Glomerular endothelial cell (primary cell): Measurements from ENCODE around the gene RASD2. TPM values are rescaled to one million over a fixed set of nuclear protein-coding genes. Genes with fewer than 3 reads are reported as not detected.

ENCODE experiments used
- DNase-seq: peaks from one replicate; pipeline ENCODE4 v3.0.0-alpha.2; 2011; ENCODE audit warnings: low read depth, low spot score; ENCODE audit errors: extremely low read depth
- total RNA-seq: library from RNA; depleted of rRNA; stranded (reverse); fragments of >200 nt; gene quantifications from 2 replicates; pipeline ENCODE4 v1.2.3, GENCODE V29; 2015

Gene RASD2
- total RNA-seq, 1 donor from 2014 or later, result 0.29 TPM

DNA sequence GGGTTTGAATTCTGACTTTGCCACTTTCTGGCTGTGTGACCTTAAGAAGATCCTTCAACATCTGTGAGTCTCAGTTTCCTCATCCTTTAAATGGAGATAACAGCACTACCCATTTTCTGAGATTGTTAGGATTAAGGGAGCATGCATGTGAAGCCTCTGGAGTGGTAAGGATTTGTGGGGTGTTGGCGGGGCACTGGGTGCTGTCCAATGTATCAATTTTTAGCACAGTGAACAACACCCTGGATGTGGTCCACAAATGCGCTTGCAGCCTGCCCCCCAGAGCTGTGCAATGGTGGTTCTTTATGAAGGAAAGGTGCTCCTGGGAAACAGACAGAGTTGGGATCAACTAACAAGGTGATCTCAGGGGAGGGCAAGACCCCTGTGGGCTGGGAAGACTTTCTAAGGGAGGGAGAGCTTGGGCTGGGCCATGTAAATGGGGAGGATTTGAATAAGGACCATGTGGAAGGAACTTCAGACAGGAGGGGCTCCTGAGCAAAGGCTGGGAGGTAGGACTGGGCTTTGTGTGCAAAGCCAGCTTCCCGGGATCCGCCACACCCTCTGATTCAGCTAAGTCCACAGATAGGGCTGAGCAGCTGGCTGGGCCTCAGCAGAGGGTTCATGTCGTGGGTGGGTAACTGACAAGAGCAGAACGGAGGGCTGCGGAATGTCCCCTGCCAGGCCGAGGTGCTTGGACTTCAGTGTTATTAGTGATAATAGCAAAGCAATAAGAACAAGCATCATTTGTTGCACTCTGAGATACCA lies 22.7 kb upstream of the RASD2 start:
- no peak for DNase-seq

DNA sequence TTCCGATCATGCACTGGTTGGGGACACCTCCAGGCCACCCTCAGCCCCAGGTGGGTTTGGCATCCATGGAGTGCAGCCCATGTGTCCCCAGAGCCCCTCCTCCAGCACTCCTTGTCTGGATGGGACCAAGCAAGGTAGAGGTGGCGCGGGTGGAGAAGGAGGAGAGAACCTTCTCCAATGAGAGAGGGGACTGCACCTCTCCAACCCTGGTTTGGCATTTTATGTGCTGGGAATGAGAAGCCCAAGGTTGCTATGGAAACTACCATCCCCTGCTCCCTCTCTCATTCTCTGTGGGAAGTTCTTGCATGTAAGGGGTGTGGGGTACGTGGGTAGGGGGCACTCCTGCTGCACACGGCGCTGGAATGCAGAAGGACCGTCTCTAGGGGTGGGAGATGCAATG lies 21.8 kb upstream of the RASD2 start:
- DNase-seq, result no peak

DNA sequence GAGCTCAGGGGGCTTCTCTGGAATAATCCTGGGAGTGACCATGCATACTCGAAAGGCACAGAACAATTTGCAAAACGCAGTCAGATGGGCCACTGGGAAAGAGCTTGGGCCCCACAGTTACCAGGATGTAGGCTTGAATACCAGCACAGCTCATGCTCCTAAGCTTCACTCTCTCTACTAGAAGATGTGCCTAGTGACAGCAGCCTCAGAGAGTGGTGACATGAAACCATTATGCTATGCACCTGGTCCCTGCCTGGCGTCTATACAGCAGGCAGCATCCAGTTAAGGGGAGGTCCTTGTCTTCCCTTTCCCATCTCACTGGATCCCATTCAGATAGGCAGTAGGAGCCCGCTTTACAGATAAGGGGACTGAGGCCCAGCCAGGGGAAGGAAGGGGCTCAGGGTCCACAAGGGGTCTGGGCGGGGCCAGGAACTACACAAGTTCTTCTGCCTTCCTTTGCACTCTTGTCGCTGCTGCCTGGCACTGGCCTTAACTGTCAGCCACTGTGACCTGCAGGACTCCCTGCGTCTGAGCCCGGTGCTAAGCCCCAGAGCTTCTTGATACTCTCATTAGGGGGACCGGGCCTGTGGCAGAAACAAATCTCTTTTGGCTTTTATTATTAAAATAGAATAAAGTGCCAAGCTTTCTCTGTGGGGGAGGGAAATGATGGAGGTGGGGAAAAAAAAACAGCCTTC lies 21.2 kb upstream of the RASD2 start:
- DNase-seq, result no peak

DNA sequence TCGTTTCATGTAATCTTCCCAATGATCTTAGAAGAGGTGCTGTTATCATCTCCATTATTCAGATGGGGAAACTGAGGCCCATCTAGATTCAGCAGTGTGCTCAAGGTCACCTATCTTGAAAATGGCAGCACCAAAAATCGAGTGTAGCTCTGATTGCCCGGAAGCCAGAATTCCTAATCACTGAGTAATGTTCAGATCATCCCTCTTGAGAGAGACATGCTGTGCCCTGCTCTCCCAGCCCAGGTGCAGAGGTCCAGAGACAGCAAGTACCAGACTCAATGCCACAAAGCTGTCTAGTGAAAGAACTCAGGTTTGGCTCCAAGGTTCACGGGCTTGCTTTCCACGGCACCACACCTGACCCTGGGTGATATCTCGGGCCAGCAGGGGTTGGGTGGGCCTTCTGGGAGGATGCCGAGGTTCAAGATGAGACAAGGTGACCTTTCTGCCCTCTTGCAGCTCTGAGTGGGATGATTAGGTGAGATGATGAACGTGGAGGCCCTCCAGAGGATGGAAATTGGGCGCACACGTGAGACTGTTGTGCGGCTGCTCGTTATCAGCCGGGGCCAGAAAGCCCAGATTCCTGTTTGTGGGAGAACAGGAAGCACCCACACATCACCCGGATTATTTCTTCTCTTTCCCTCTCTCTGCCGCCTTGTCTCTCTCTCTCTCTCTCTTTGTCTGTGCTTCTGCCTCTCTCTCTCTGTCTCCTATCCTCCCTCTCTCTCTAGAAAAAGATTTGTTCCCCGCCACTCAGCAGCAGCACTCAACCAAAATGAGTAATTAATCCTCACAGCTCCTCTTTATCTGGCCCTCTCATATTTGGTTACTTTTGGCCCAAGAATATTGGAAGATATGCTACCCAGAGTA lies 19.0 kb upstream of the RASD2 start:
- no peak for DNase-seq

DNA sequence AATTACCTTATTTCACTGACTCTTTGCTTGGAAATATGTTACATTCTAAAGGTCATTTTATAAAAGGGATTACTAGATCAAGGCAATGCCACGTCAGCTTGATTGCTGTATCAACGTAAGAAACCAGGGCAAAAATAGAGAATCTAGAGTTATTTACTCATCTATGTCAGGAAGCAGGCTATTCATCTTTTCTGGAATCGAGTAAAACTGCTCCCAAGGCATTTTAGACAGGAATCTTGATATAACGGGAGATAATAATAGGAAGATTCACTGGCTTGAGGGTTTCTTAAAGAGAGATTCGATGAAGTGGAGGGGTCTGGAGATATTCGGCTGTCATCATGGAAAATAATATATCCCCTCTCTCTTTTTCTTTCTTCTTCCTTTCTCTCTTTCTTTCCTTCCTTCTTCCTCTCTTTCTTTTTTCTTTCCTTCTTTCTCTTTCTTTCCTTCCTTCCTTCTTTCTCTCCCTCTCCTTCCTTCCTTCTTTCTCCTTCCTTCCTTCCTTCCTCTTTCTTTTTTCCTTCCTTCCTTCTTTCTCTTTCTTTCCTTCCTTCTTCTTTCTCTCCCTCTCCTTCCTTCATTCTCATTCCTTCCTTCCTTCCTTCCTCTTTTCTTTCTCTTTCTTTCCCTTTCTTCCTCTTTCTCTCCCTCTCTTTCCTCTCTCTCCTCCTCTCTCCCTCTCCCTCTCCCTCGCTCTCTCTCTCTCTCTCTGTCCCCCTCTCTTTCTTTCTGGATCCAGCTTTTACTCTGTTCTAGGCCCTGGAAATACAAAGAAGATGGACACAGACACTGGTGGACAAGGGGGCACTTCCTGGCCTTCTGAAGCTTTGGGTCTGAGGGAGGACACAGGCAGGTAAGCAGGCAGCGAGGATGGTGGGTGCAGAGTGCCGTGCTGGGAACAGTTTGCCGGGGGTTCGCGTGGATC lies 18.1 kb upstream of the RASD2 start:
- DNase-seq, result no peak

DNA sequence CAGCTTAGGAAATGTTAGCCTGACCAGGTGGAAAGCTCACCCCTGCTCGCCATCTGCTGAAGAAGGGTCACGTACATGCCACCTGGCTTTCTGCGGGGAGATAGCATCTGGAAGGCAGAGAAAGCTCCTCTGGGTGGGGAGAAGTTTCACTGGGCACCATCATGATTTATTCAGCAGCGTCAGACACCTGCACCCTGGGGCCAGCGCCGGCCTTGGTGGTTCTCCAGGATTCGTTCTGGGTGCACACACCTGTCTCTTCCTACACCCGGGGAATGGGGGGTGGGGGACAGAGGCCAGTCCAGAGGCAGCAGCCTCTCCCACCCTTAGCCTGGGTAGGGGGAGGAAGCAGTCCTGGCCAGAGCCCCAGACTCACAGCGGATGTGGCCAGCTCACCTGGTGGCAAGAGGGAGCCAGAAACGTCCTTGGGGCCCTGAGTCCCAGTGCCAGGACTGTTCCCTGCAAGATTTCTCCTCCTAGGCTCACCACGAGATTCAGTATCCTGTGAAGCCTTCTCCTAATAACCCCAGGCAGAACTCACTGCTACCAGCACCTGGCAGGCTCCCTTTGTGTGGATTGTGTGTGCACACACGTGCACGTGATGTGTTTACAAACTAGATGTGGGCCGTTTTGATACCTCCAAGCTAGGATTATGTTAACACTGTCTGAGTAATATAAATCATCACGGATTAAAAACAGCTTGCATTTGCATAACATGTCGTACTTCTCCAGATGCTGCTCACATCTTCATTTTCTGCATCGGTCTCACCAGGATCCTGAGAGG lies 17.3 kb upstream of the RASD2 start:
- no peak for DNase-seq

DNA sequence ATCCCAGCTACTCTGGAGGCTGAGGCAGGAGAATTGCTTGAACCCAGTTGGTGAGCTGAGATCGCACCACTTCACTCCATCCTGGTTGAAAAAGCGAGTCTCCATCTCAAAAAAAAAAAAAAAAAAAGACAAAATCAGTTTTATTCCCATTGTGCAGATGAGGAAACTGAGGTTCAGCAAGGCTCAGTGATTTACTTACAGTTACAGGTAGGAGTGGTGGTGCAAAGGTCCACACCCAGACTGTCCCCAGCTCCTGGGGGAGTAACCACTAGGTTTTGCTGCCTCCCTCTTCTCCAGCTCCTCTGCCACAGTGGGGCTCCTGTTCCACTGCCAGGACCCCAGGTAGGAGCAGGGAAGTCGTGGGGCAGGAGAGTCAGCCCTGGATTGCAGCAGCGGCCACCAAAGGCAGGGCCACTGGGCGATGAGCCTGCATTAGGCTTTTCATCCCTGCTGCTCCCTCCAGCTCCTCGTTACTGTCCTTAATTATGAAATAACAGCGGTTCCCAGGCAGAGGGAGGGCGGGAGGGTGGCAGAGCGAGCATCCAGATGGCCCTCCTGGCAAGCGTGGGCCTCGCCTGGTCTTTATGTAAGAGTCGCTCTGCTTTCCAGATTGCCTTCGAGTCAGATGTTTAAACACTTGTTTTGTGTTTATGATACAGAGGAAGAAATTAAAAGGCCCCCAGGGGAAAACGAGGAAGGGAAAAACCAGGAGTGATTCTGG lies 15.5 kb upstream of the RASD2 start:
- DNase-seq, result no peak

DNA sequence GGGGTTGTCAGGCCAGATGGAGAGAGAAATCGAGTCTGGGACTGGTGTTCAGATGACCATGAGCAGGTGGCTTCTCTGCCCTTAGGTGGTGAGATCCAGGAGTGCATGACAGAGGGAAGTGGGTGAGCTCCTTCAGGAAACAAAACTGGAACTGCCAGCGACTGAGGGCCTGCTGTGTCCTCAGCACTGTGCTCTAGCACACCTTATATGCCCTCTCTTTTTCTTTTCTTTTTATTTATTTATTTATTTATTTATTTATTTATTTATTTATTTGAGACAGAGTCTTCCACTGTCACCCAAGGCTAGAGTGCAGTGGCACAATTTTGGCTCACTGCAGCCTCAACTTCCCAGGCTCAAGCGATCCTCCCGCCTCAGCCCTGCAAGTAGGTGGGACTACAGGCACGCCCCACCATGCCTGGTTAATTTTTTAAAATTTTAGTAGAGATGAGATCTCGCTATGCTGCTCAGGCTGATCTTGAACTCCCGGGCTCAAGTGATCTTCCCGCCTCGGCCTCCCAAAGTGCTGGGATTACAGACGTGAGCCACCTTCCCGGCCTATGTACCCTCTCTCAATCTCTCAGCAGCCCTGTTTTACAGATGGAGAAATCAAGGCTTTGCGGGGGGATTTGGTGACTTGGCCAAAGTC lies 14.8 kb upstream of the RASD2 start:
- no peak for DNase-seq

DNA sequence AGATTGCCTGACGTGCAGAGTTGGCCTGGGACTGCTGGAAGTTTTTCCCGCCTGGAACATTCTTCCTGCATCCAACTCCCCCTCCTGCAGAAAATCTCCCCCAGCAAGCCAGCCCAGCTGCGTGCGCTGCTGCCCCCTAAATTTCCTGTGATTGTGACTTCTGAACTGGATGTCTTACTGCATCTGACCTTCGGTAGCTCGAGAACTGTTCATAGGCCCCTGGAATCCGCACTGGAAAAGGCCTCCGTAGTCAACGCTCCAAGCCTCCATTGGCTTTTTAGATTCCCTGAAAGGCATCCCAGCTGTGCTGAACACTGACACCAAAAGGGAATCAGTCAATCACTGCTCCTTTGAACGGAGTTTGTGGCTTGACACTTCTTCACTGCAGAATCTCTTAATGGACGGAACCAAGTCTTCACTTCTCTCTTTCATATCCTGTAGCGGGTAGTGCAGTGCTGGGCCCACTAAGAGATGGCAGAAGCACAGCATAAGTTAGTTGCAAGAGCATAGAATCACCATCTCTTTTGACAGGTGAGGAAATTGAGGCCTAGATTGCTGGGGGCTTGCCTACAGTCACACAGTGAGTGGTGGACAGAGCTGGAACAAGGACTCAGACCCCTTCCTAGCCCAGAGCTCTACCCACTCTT lies 14.2 kb upstream of the RASD2 start:
- DNase-seq, result no peak

DNA sequence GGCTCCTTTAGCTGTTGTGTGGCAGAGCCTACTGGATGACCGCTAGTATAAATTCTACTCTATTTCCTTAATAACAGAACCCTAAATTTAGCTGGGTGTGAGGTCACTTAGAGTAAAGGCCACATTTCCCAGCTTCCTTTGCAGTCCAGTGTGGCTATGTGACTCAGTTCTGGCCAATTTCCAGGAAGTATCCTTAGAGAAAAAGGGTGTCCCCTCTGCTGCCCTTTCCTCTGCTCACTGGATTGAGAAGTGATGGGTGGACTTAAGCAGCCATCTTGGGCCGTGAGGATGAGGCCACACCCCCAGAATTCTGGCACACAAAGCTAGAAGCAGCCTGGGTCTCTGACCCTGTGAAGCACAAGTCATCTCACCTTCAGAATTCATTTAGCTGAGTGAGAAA lies 11.7 kb upstream of the RASD2 start:
- no peak for DNase-seq

DNA sequence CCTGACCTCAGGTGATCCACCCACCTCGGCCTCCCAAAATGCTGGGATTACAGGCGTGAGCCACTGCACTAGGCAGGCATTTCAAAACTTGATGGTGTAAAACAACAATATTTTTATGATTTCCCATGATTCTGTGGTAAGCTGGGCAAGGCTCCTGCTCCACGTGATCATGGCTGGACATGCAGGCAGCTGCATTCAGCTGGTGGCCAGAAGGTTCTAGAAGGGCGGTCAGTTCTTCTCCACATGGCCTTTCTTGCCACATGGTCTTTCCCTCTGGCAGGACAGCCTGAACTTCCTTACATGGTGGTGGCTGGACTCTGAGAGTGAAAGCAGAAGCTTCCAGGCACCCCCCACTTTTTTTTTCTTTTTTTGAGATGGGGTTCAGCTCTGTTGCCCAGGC lies 9.9 kb upstream of the RASD2 start:
- no peak for DNase-seq

DNA sequence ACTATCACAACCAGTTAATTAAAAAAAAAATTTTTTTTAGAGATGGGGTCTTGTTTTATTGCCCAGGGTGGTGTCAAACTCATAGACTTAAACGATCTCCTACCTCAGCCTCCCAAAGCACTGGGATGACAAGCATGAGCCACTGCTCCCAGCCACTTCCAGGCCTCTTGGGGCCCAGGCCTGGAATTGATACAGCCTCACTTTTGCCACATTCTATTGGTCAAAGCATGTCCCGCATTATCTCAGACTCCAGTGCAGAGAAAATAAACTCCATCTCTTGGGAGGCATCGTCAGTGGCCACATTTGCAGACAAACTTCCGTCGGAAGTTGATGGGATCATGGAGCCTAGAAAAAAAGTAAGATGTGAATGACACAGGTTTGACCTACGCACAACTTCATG lies 9.4 kb upstream of the RASD2 start:
- DNase-seq, result no peak

DNA sequence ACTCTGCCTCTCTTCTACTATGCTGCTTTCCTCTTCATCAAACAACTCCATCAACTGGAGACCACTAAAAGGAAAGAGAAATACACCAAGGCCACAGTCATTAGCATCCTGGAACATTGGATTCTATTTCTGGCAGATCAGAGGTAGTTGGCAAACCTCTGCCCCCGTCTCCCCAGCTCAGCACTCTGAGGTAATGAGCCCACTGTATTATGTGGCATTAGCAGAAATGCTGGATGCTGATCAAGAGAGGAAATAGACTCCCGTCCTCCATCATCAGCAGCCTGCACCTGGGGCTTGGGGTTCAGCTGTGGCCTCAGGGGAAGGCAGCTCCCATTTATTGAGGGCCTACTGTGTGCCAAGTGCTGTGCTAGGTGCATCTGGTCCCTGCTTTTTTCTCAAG lies 9.0 kb upstream of the RASD2 start:
- no peak for DNase-seq

DNA sequence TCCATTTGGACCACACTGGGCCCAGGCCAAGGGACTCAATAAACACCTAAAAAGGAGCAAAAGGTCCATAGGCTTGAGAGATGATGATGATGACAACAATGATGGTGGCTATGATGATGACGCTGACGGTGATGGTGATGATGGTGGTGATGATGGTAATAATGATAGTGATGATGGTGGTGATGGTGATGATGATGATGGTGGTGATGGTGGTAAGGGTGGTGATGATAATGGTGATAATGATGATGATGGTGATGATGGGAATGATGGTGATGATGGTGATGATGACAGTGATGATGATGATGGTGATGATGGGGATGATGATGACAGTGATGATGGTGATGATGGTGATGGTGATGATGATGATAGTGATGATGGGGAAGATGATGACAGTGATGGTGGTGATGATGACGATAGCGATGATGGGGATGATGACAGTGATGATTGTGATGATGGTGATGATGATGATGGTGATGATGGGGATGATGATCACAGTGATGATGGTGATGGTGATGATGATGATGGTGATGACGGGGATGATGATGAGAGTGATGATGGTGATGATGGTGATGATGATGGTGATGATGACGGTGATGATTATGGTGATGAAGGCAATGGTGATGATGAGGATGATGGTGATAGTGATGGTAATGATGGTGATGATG lies 7.1 kb upstream of the RASD2 start:
- DNase-seq, result no peak

DNA sequence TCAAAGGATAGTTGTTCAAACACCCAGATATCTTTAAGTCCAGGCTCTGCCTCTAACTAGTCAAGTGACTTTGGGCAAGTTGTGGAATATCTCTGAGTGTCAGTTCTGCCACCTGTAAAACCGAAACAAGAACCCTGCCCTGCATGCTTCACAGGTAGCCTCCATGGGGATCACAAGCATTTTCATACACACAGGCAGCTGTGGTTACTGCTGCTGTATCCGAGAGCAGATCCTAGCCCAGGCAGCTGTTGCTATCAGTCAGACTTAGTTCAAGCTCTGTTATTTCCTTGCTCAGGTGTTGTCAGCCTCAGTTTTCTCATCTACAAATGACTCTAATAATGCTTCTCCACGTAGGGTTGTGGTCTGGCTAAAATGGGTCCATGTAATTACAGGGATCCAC lies 6.5 kb upstream of the RASD2 start:
- DNase-seq, result no peak

DNA sequence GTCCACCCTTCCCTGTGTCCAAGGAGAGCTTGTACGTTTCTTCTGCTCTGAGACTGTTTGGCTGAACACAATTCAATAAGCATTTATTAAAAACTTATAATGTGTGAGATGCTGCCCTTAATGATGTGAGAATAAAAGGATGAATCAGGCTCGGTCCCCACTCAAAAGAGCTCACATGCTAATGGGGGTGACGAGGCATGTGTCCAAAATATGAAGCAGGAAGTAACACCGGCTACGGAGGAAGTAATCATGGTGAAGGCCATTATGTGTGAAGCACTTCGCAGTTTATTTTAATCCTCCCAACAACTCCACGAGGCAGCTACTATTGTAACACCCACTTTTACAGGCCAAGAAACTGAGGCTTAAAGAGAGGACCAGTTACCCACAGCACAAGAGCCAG lies 3.4 kb upstream of the RASD2 start:
- DNase-seq, result no peak

DNA sequence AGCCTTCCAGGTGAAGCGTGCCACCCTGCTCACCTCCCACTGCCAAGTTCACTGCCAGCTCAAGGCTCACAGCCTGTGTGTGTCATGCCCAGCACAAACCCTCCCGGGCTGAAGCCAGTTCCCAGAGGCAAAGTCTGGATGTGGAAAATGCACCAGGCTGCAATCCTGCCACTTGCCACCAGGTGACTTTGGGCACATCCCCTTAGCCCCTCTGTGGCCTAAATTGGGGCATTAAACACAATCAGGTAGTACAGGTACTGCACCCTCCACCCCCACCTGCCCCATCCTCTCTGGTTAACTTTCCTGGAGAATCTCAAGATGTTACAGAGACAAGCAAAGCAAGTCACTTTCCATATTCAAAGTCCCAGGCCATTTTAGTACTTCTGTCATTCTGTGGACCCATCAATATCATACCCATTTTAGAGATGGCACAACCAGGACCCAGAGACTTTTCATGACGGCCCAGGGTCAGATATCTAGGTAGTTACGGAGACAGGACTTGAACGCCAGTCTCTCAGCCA lies 1.8 kb upstream of the RASD2 start:
- DNase-seq, result no peak
